Activated CD8-positive, alpha-beta T cell treated with anti-CD3 and anti-CD28 coated beads for 36 hours (primary cell): ENCODE data around the gene LYRM1. TPM values are rescaled to one million over a fixed set of nuclear protein-coding genes. Genes with fewer than 3 reads are reported as not detected.

ENCODE experiments used
- ATAC-seq: fragments of 200-7000 bp; cut with Tn5 transposase; one replicate; pipeline ENCODE4 v1.10.0; 2021; ENCODE audit warnings: mild to moderate bottlenecking, moderate library complexity
- CTCF ChIA-PET: fragments of 350-600 bp; sonication (Branson Sonifier 250); formaldehyde crosslinking; loops from one replicate; lab custom pipeline; 2021; ENCODE audit warnings: antibody characterized with exemption; lab: Charles Lee
- POLR2A ChIA-PET: fragments of 350-600 bp; sonication (Branson Sonifier 250); formaldehyde crosslinking; loops from one replicate; lab custom pipeline; 2021; ENCODE audit warnings: antibody characterized with exemption; lab: Charles Lee
- DNase-seq: peaks from one replicate; pipeline ENCODE4 v3.0.0-alpha.2; 2020
- H3K27ac Mint-ChIP-seq: one replicate; pipeline ENCODE4 v1.8.0; 2021; ENCODE audit warnings: mild to moderate bottlenecking, mixed read lengths
- H3K27me3 Mint-ChIP-seq: one replicate; pipeline ENCODE4 v1.8.0; 2021; ENCODE audit warnings: mixed read lengths
- H3K36me3 Mint-ChIP-seq: one replicate; pipeline ENCODE4 v1.8.0; 2021; ENCODE audit warnings: low read depth, mixed read lengths
- H3K4me1 Mint-ChIP-seq: one replicate; pipeline ENCODE4 v1.8.0; 2021; ENCODE audit warnings: low read depth, mixed read lengths
- H3K4me3 Mint-ChIP-seq: one replicate; pipeline ENCODE4 v1.8.0; 2021; ENCODE audit warnings: mild to moderate bottlenecking, moderate library complexity, mixed read lengths
- H3K9me3 Mint-ChIP-seq: one replicate; pipeline ENCODE4 v1.8.0; 2021; ENCODE audit warnings: mixed read lengths
- intact Hi-C: fragments of 100-400 bp; cut with micrococcal nuclease; formaldehyde crosslinking; loops from one replicate; pipeline ENCODE4 v1.10.0; 2022
- total RNA-seq, 2 experiments: library from RNA; stranded (reverse); gene quantifications; one replicate each; pipeline ENCODE4 v1.2.3, GENCODE V29; 2021
- TF ChIP-seq, protein P1 (sequence below): fragments of 200-600 bp; IDR thresholded peaks from one replicate; pipeline ENCODE4 v1.8.0; 2022; ENCODE audit warnings: antibody characterized with exemption, mild to moderate bottlenecking

The LYRM1 gene
- total RNA-seq, 2 experiments from 2014 or later, result 31.3 to 32.5 TPM

DNA sequence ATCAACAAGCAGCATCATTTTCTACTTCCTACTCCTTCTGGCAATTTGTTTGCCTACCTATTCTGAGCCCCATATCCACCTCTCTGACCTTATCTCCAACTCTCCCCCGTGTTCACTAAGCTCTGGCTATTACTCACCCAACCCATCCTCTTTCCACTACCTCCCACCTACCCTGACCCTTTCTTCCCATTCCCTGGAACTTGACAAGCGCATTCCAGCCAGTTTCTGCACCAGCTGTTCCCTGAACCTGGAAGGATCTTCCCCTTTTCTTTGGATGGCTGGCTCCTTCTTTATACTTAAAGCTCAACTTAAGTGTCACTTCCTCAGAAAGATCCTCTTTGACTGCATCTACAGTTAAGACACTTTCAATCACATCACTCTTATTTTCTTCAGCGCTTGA is 2.6 kb upstream of the LYRM1 start:
- DNase-seq (no peak), ATAC-seq (no peak)
- Mint-ChIP-seq H3K4me3 (peak overlapping the region; percentile 93), H3K27ac (peak overlapping the region; percentile 18), H3K36me3 (peaks cover 39% of the 10 kb centered on the region), H3K4me1 (peaks cover 45% of the 10 kb centered on the region), H3K9me3 (no peaks in the 10 kb centered on the region), H3K27me3 (no peaks in the 10 kb centered on the region)
- intact Hi-C loops, result no loop called here
- TF ChIP-seq, protein P1, sequence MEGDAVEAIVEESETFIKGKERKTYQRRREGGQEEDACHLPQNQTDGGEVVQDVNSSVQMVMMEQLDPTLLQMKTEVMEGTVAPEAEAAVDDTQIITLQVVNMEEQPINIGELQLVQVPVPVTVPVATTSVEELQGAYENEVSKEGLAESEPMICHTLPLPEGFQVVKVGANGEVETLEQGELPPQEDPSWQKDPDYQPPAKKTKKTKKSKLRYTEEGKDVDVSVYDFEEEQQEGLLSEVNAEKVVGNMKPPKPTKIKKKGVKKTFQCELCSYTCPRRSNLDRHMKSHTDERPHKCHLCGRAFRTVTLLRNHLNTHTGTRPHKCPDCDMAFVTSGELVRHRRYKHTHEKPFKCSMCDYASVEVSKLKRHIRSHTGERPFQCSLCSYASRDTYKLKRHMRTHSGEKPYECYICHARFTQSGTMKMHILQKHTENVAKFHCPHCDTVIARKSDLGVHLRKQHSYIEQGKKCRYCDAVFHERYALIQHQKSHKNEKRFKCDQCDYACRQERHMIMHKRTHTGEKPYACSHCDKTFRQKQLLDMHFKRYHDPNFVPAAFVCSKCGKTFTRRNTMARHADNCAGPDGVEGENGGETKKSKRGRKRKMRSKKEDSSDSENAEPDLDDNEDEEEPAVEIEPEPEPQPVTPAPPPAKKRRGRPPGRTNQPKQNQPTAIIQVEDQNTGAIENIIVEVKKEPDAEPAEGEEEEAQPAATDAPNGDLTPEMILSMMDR, result no peak
- CTCF ChIA-PET, result interaction anchor here (0.7 to 3.6 kb wide), 5 partner anchors 11 to 49 kb away, joined by 3 to 25 read pairs (median 4); no protein-coding TSS in a partner anchor
- POLR2A ChIA-PET, result interaction anchor here (0.6 to 0.9 kb wide), 2 partner anchors 24 to 43 kb away, joined by 3 read pairs; no protein-coding TSS in a partner anchor

DNA sequence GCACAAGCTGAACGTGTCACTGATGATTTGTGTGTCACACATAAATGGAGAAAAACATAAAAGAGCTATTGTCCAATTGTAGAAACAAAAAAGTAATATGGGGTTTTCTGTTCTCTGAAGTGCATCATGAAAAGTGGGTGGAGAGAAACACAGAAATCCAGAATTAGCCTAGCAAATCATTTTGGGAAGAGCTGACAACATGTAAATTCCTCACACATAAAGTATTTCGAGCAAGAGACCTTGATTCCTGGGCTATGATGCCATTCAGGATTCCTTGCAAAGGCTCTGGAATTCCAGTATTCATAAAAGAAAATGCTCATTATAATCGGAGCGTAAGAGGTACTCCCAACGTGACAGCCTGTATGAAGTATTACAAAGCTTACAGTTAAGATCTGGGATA is 1.5 kb upstream of the LYRM1 start:
- no peaks in the 10 kb centered on the region for H3K27me3 Mint-ChIP-seq
- TF ChIP-seq, protein P1, result no peak
- ChIA-PET CTCF (interaction anchor here (0.7 to 3.6 kb wide), 5 partner anchors 9 to 50 kb away, joined by 3 to 25 read pairs (median 4); no protein-coding TSS in a partner anchor), POLR2A (interaction anchor here (0.7 to 3.2 kb wide), 8 partner anchors 10 to 179 kb away, joined by 3 to 14 read pairs (median 4); no protein-coding TSS in a partner anchor)
- no peaks in the 10 kb centered on the region for H3K9me3 Mint-ChIP-seq
- intact Hi-C loops, result no loop called here
- H3K4me1 Mint-ChIP-seq, result peaks cover 57% of the 10 kb centered on the region
- H3K4me3 Mint-ChIP-seq, result peak overlapping the region; percentile 93
- H3K27ac Mint-ChIP-seq, result peak overlapping the region; percentile 98
- DNase-seq (no peak), ATAC-seq (no peak)
- peaks cover 46% of the 10 kb centered on the region for H3K36me3 Mint-ChIP-seq

DNA sequence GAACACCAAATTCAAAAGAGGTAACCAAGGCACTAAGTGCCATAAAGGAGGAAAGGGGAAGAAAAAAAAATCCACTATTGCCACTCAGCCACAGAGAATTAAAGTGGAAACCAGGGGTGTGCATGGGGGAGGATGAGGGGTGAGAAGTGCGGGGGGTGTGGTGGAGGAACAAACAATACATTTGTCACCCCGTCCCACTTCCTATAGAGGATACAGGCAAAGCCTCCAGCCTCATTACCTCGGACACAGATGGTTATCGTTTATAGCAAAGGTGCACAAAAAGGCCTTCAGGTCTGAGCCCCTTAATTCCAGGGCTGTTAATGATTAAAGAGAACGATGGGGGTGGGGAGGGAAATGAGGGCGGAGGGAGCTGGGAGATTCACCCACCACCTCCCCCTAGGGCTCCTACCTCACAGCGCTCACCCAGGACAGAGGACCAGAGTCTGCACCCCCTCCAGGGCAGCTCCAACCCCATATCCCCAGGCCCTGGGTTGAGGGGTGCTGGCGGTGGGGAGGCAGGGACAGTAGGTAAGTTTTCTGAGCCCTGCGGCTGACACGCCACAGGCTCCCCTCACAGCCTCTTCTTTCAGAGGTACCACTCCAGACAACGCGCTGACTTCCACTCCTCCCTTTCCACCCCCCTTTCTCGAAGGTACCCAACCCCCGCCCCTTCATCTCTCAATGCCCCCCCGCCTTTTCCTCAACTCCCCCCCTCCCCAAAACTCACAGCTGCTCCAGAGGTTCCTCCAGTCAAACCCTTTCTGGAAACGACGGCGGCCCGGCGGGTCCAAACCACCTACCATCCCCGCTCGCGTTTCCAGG is 883 bp upstream of the LYRM1 start:
- no peak for ATAC-seq
- ChIA-PET CTCF (interaction anchor here (0.7 to 3.6 kb wide), 7 partner anchors 9 to 50 kb away, joined by 3 to 25 read pairs (median 4); no protein-coding TSS in a partner anchor), POLR2A (interaction anchor here (0.7 to 3.2 kb wide), 14 partner anchors 9 to 179 kb away, joined by 3 to 14 read pairs (median 4); no protein-coding TSS in a partner anchor)
- Mint-ChIP-seq H3K4me3 (peak overlapping the region; percentile 93), H3K36me3 (peaks cover 49% of the 10 kb centered on the region), H3K4me1 (peaks cover 63% of the 10 kb centered on the region), H3K27ac (peak overlapping the region; percentile 98), H3K9me3 (no peaks in the 10 kb centered on the region), H3K27me3 (no peaks in the 10 kb centered on the region)
- intact Hi-C loops, result no loop called here
- DNase-seq, result no peak
- TF ChIP-seq, protein P1, result no peak

DNA sequence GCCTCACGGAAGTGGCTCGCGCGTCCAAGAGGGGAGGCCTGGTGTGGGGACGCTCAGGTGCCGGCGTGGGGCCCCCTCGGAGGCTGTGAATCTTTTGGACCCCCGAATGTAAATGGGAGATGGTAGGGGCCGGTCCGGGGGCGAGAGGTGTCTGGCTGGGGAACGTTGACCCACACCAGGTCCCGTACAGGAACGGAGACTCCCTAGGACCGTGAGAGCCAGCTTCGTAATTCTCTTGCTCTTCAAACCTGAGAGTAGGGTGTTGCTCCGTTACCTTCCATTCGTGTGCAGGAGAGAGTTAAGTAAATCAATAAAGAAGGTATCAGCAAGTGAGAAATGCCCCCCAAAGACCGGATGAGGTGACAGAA is 481 bp downstream of the LYRM1 start:
- CTCF ChIA-PET, result interaction anchor here (0.7 to 1.4 kb wide), 4 partner anchors 10 to 48 kb away, joined by 3 to 5 read pairs (median 3); no protein-coding TSS in a partner anchor
- Mint-ChIP-seq H3K36me3 (peaks cover 49% of the 10 kb centered on the region), H3K4me1 (peaks cover 73% of the 10 kb centered on the region), H3K27ac (peak overlapping the region; percentile 98), H3K27me3 (no peaks in the 10 kb centered on the region), H3K4me3 (peak overlapping the region; percentile 93), H3K9me3 (no peaks in the 10 kb centered on the region)
- POLR2A ChIA-PET, result interaction anchor here (0.9 to 3.2 kb wide), 9 partner anchors 8 to 95 kb away, joined by 3 to 14 read pairs (median 4); no protein-coding TSS in a partner anchor
- peak; percentile 3 for ATAC-seq
- intact Hi-C loops, result no loop called here
- DNase-seq, result no peak
- TF ChIP-seq, protein P1, result no peak
